Left lung (tissue), 10 donors: ENCODE data around the gene ATXN2. TPM values are rescaled to one million over a fixed set of nuclear protein-coding genes. Genes with fewer than 3 reads are reported as not detected.

Experiments used
- ATAC-seq: fragments of 200-7000 bp; cut with Tn5 transposase; one replicate; pipeline ENCODE4 v1.9.1; 2020; ENCODE audit warnings: moderate library complexity
- DNase-seq, 4 donors: peaks; one replicate each; pipeline ENCODE4 v3.0.0-alpha.2; 2013 to 2020
- H3K27ac ChIP-seq, 2 donors: fragments of 200-600 bp; sonication (generic) in 1 of 2; one replicate each; pipeline versions ENCODE4 v1.5.0 to v1.8.0; 2020 to 2021
- H3K27me3 ChIP-seq, 2 donors: fragments of 200-600 bp; sonication (generic) in 1 of 2; one replicate each; pipeline versions ENCODE4 v1.5.0 to v1.8.0; 2020 to 2021
- H3K36me3 ChIP-seq, 2 donors: fragments of 200-600 bp; sonication (generic) in 1 of 2; one replicate each; pipeline versions ENCODE4 v1.5.0 to v1.8.0; 2020 to 2021
- H3K4me1 ChIP-seq, 2 donors: fragments of 200-600 bp; one replicate each; pipeline ENCODE4 v1.8.0; 2021
- H3K4me3 ChIP-seq, 2 donors: fragments of 200-600 bp; sonication (generic) in 1 of 2; one replicate each; pipeline versions ENCODE4 v1.5.0 to v1.8.0; 2020 to 2021; ENCODE audit warnings: mild to moderate bottlenecking in 1 of 2
- H3K9me3 ChIP-seq, 2 donors: fragments of 200-600 bp; sonication (generic) in 1 of 2; one replicate each; pipeline versions ENCODE4 v1.5.0 to v1.8.0; 2020 to 2021
- CTCF ChIP-seq, 2 donors: fragments of 200-600 bp; sonication (generic) in 1 of 2; IDR thresholded peaks; one replicate each; pipeline versions ENCODE4 v1.5.0 to v1.8.0; 2021; ENCODE audit warnings: antibody characterized with exemption in 2 of 2
- intact Hi-C, 2 donors: fragments of 100-400 bp; cut with DNase I; formaldehyde crosslinking; loops; one replicate each; pipeline versions ENCODE4 v1.11.2 to v1.14.2; 2022
- polyA plus RNA-seq, 6 donors: library from polyadenylated mRNA; unstranded; fragments of 120-200 nt; gene quantifications; one replicate each; pipeline ENCODE4 v1.2.1, GENCODE V29; 2013; ENCODE audit not compliant: insufficient read length in 6 of 6
- total RNA-seq, 2 donors: library from RNA; stranded (reverse); fragmentation: NEBNext Ultra II Directional; extraction: Animal tissue kit (Norgen Biotek cat#: 25700); gene quantifications; one replicate each; pipeline ENCODE4 v1.2.1, GENCODE V29; 2021
- donor health status: DM: no; HTN: yes; CAD: no.
- donor health status: DM: no; HTN: no; CAD: no.

Gene ATXN2
- total and polyA plus RNA-seq, 8 donors, result 60.9 to 90.2 (median 72.2) TPM

- TF ChIP-seq CTCF (IDR thresholded peaks at IDR 0.05), result no peak
- H3K9me3 ChIP-seq, result no peaks in the 10 kb centered on the region
- H3K4me1 ChIP-seq, result no peaks in the 10 kb centered on the region
- no peak overlapping the region for H3K4me3 ChIP-seq
- no peaks in the 10 kb centered on the region for H3K27me3 ChIP-seq
- H3K36me3 ChIP-seq, result peaks cover 0 to 72% of the 10 kb centered on the region in 2 donors
- intact Hi-C loops, result no loop called here
- ATAC-seq (no peak), DNase-seq (peak in 1 of 4 donors; percentile 30)
- H3K27ac ChIP-seq, result peak overlapping the region in 1 of 2 donors; percentile 79
Observed at GRCh38 chr12:111642681-111643426, 43.7 kb upstream of the ATXN2 start.

GRCh38 chr12:111640506-111640905 is 41.4 kb upstream of the ATXN2 start:
- Histone ChIP-seq H3K4me3 (no peak overlapping the region), H3K27me3 (no peaks in the 10 kb centered on the region), H3K27ac (no peak overlapping the region), H3K9me3 (no peaks in the 10 kb centered on the region), H3K36me3 (peaks cover 0 to 49% of the 10 kb centered on the region in 2 donors), H3K4me1 (peaks cover 5 to 9% of the 10 kb centered on the region in 2 donors)
- ATAC-seq (no peak), DNase-seq (no peak)
- TF ChIP-seq CTCF (IDR thresholded peaks at IDR 0.05), result no peak
- intact Hi-C loops, result no loop called here

DNA sequence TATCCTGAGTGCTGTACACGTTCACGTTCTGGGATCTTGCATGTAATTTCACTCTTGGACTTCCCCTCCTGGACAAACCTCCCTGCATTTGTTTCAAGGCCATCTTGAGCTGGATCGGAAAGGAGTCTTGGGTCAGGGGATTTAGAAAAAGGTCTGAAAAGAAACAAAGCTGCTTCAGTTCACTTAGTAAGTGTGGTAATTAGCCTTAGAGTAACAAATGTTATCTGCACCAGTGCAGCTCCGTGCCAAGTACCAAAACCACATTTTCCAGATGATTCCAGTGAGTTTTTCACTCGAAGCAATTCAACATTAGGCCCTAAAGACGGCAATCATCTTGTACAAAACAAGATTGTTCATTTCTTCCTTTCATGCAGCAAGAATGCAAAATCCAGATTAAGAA is 39.4 kb upstream of the ATXN2 start:
- TF ChIP-seq CTCF (IDR thresholded peaks at IDR 0.05), result no peak
- intact Hi-C loops, result no loop called here
- ATAC-seq, result no peak

GRCh38 chr12:111636209-111636945 is 37.3 kb upstream of the ATXN2 start:
- no peak for TF ChIP-seq CTCF (IDR thresholded peaks at IDR 0.05)
- intact Hi-C loops, result no loop called here

More for the DNA sequence above, 39.4 kb upstream of the ATXN2 start:
- Histone ChIP-seq H3K9me3 (no peaks in the 10 kb centered on the region), H3K4me1 (peaks cover 5 to 9% of the 10 kb centered on the region in 2 donors), H3K36me3 (peaks cover 0 to 29% of the 10 kb centered on the region in 2 donors), H3K27me3 (no peaks in the 10 kb centered on the region), H3K4me3 (no peak overlapping the region), H3K27ac (peak overlapping the region in 1 of 2 donors; percentile 17)
- no peak for DNase-seq

DNA sequence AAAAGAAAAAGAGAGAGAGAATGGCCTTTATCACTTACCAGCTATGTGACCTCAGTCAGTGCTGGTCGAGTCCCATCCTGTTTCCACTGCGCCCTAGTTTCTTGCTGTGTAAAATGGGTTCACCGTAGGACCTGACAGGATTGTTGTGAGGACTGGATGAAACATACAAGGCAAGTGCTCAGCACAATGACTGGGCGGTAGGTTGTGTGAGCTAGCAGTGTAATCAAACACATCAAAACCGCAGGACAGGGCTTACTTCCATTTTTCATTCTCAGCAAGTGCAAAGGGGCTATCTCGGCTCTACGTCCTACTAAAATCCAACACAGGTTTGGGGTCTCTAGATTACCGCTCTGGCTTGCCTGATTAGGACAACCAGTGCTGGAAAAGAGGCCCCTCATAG is 36.4 kb upstream of the ATXN2 start:
- no peak for TF ChIP-seq CTCF (IDR thresholded peaks at IDR 0.05)
- H3K27me3 ChIP-seq, result no peaks in the 10 kb centered on the region
- no peaks in the 10 kb centered on the region for H3K9me3 ChIP-seq
- H3K27ac ChIP-seq, result no peak overlapping the region
- H3K36me3 ChIP-seq, result peaks cover 0 to 3% of the 10 kb centered on the region in 2 donors
- DNase-seq, result no peak
- intact Hi-C loops, result no loop called here
- ATAC-seq, result no peak
- H3K4me3 ChIP-seq, result no peak overlapping the region
- peaks cover 5 to 9% of the 10 kb centered on the region in 2 donors for H3K4me1 ChIP-seq

More at GRCh38 chr12:111636209-111636945, 37.3 kb upstream of the ATXN2 start:
- peak overlapping the region; percentile 33 to 48 for H3K27ac ChIP-seq
- no peaks in the 10 kb centered on the region for H3K27me3 ChIP-seq
- H3K4me3 ChIP-seq, result no peak overlapping the region
- peaks cover 0 to 11% of the 10 kb centered on the region in 2 donors for H3K36me3 ChIP-seq
- peaks cover 5 to 9% of the 10 kb centered on the region in 2 donors for H3K4me1 ChIP-seq
- ATAC-seq, result peak; percentile 80
- DNase-seq, result peak in 3 of 4 donors; percentile 60 to 78 (median 71)
- no peaks in the 10 kb centered on the region for H3K9me3 ChIP-seq
